HG03354 (cell line): ENCODE results near the gene COL4A1.

Experiments used
- ATAC-seq: cut with Tn5 transposase; IDR thresholded peaks from one replicate; pipeline ENCODE4 v1.9.1; 2021; ENCODE audit warnings: mild to moderate bottlenecking; ENCODE audit not compliant: unreplicated experiment, poor library complexity, severe bottlenecking

The COL4A1 gene

GRCh38 chr13:110131424-110131823 lies 175.5 kb downstream of the COL4A1 start:
- ATAC-seq, result no peak

GRCh38 chr13:110130431-110130830 lies 176.5 kb downstream of the COL4A1 start:
- no peak for ATAC-seq

DNA sequence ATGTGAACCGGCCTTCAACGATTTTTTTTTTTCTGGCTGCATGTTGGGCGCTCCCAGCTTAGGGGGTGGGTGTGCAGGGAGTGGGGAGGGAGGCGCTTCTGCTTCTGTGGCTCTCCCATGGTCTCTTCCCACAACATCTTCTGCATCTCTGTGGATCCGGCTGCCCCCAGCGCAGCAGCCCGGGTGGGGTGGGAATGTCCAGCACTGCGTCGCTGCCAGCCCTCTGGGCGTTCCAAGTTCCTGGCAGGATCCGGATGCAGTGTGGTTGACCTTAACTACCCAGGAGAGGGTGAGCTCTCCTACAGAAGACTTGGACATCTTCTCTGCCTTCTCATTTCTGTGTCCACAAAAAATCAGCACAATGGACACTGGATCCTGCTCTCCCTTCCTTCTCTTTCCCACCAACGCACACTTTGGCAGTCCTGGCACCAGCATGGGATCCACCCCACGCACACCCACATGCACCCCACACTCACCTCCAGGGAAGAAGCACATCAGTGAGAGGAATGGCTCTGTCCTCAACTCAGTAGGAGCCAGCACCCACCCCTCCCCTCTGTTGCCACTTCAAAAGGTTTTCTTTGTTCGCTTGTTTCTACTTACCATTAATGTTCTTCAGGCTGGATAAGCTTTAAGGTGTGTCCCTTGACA lies 177.3 kb downstream of the COL4A1 start:
- no peak for ATAC-seq

DNA sequence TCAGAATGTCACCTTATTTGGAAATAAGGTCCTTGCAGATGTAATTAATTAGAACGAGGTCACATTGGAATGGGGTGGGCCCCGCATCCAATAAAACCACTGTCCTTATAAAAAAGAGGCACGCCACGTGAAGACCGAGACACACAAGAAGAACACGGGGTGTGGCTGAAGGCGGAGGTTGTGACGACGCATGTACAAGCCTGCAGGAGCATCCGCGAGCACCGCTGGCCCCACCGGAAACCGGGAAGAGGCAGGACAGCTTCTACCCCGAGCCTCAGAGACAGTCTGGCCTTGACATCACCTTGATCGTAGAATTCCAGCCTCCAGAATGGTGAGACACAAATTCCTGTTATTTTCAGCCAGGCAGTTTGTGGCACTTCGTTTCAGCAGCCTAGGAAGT lies 177.9 kb downstream of the COL4A1 start:
- ATAC-seq, result no peak

- ATAC-seq, result no peak
Measured at GRCh38 chr13:110128546-110128945, 178.4 kb downstream of the COL4A1 start.

GRCh38 chr13:110127986-110128511 lies 178.9 kb downstream of the COL4A1 start:
- no peak for ATAC-seq

DNA sequence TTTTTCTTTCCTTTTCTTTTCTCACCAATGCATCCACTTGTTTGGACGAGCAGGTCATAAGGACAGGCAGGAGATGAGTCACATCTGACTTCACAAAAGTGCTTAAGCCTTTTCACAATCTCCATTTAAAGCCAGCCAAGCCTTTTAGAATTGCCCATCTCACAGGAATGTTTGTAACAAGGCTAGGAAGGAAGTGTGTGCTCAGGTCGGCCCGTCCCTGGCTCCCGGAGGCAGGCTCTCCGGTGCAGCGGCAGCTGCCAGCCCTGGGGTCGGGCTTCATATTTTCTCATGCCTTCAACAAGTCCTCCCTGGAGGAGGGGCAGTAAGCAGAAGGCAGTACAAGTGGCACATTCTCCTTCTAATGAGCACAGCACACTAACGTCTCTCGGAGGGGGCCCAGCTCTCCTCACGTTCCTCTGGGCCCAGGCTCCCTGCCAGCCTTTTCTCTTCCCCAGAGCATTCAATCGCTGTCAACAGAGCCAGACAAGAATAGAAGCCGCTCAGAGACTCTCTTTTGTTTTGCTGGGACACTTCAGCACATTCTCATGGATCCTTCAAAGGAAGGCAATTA lies 180.5 kb downstream of the COL4A1 start:
- no peak for ATAC-seq

- ATAC-seq, result no peak
Measured at GRCh38 chr13:110125613-110126272, 181.2 kb downstream of the COL4A1 start.

DNA sequence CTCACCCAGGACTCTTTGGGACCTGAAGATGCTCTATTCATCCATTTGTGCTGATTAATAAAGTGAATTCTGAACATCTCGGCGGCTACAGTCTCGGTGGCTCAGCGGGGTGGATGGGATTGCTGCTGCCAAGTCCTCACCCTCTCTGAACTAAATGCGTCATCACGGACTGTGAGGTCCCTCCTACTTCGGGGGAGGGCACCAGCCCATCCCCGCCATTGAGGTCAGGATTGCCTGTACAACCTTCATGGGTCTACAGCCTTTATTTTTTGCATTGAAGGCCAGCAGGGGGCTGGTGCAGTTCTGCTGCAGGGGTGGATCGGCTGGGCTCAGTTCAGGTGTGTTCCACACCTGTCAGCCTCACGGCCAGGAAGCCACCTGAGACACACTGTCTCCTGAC lies 181.8 kb downstream of the COL4A1 start:
- ATAC-seq, result no peak

DNA sequence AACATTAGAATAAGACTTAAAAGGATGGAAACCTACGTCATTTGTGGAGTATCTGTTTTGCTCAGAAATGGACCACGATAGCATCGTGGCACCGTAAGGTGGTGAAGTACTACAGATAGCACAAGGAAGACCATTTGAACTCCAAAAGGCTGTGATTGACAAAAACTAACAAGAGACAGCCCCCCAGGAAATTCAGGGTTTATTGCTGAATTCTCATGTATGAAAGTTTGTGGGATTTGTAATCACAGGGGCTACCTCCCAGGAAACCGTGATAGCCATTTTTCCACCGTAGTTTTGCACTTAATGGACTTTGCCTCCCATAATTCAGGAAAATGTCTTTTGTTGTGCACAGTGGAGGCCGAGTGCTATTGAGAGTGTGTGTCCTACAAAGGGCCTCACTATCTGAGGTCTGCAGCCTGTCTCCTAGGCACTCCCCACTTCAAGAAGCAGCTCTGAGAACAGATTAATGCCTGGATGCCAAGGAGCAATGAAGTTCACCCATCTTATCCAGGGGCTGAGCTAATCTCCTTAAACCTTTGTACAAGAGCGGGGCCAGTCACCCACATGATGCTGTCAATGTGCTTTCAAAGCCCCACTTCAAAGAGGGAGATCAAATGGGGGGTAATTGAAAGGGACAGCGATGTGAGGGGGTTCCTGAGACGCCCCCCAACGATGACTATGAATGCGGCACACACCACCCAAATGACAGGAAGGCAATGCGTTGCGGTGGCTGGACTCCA lies 182.6 kb downstream of the COL4A1 start:
- ATAC-seq, result no peak

GRCh38 chr13:110123041-110123809 lies 183.7 kb downstream of the COL4A1 start:
- no peak for ATAC-seq

DNA sequence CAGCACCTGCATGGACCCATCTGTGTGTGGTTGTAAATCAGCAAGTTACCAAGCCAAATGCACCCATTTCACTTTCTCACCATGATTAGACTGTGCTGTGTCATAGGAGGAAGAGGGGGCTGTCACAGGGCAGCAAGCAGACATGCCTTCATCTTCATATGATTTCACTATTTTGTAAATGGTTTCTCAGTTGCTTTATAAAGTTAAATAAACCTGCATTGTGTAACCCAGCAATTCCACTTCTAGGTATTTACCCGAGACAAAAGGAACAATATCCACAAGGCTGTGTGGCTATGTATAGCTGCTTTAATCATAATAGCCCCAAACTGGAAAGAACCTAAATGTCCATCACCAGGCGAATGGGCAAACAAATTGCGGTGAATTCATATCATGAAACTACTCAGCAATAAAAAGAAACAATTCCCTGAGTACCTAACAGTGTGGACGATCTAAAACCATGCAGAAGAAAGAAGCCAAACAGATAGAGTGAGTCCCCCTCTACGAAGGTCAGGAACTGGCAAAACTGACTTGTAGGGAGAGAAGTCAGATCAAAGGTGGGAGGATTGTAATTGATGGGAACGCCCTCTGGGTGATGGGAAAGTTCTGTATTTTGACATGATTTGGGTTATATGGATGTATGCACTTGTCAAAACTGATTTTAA lies 185.4 kb downstream of the COL4A1 start:
- ATAC-seq, result no peak

DNA sequence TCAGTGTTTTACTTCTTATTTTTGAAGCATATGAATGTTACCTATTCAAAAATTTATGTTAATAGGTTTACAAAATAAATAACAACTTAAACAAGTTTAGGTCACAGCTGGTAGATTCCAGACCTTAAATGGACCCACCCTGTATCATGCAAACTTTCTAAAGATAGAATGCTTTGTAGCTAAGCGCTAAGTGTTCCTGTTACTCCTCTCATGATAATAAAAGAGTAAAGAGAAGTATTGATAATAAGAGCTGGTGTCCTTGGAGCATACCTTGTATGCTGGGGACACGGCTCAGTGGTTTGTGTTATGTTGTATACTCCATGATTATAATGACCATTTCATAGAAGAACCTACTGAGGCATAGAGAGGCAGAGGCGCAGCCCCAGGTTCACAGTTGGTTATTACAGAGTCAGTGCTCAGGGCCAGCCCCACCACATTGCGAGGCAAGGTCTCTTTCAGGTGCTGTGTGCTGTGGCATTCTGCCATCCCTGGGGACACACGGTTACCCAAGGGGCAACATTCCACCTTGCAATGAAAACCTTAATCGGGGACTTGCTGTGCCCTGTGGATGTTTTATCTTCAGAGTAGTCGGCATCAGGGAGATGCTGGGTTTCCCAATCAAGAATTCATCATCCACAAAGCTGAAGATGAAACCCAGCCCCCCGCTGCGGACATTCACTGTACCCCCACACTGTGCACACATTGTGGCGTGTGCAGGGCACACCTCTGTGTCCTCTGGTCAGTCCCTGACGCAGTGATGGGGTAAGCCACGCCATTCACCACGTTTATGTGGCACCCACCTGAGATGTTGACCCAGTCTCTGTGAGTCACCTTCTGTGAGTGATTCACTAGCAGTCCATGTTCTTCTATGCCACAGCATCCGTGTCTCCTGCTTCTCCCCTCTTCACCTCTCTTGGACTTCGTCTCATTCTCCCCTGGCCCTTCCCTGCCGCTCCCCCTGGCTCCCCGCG lies 186.7 kb downstream of the COL4A1 start:
- no peak for ATAC-seq

- no peak for ATAC-seq
Measured at GRCh38 chr13:110118106-110118505, 188.9 kb downstream of the COL4A1 start.

DNA sequence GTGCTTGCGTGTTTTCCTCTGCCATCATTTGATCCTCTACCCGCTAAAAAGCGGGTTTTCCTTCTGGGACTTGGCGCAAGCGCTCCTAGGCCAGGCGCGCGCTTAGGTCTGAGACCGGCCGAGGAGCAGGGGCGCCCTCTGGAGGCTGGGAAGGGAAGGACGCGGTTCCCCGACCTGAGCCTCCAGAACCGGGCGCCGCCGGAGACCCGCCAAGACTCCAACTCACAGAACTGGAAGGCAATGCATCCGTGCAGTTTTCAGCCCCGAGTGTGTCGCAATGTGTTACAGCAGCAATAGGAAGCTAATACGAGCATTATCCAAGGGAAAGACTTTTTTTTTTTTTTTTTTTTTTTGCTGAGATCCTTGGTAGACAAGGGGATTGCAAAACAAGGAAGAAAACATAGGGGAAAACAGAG lies 190.9 kb downstream of the COL4A1 start:
- peak; percentile 89 for ATAC-seq

DNA sequence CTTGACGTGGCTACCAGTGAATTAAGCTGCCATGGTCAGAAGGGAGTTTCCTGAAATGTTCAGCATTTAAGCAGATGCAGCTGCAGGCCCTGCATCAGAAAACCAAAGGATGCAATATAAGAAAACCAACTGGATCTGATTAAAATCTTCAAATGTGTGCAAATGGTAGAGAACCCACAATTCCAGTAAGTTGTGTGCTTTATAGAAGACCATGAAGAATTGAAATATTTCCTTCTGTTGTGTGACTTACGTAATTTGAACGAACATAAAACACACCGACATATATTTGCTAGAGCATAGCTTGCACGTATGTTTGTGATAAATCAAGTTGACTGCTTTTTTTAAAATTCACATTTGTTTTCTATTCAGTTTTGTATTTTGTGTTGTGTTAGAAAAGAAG lies 191.4 kb downstream of the COL4A1 start:
- ATAC-seq, result no peak

DNA sequence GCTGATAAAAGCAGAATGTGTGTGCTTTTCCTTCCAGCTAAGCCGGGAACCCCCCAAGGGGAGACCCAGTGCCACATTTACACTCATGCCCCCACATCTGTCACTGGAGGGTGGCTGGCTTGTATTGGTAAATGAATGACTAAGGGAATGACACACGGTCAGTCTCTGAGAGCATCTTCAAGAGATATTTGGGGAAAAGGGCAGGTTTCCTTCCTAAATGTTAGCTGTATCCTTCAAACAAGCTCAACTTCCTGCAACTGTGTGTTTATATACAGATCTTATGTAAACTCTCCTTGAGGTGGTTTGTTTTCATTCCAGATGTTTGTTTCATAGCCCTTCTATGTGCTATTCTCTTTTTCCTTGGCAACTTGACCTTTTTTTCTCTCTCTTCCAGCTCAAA lies 192.6 kb downstream of the COL4A1 start:
- ATAC-seq, result no peak

DNA sequence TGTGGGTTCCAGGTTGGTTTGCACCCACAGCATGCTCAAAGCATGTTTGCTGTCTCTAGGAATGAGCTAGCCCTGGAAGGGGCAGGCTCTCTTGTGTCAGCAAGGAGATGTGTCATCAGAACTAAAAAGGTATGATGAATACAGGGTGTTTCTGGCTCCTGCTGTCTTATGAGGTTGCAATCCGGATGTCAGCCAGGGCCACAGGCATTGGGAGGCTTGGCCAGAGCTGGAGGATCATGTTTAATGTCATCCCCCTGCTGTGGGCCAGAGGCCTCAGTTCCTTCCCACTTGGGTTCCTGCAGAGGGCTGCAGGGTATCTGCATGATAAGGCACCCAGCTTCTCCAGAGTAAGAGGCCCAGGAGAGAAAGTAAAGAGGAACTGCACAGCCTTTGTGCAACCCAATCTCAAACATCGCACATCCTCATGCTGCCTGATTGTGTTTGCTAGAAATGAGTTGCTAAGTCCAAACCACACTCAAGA lies 193.6 kb downstream of the COL4A1 start:
- no peak for ATAC-seq
